ENCODE measurements around the gene PIAS1.

Gene PIAS1

GRCh38 chr15:68022061-68022460 is 32.1 kb upstream of the PIAS1 start:
- Histone ChIP-seq H3K36me3 (ENCODE audit: control insufficient read depth, insufficient read depth, low read length) (no peaks in the 10 kb centered on the region), H3K9ac (ENCODE audit: low read length) (no peak overlapping the region), H3K4me1 (ENCODE audit: control insufficient read depth, insufficient read depth, low read length) (no peaks in the 10 kb centered on the region), H3K27me3 (ENCODE audit: control insufficient read depth, insufficient read depth, low read length) (no peaks in the 10 kb centered on the region), H3K9me3 (ENCODE audit: control insufficient read depth, insufficient read depth, low read depth, low read length) (no peaks in the 10 kb centered on the region), H3K27ac (ENCODE audit: low read depth, low read length) (no peak overlapping the region), H3K4me3 (ENCODE audit: low read depth, low read length) (no peak overlapping the region)

GRCh38 chr15:68023307-68024101 is 30.6 kb upstream of the PIAS1 start:
- Histone ChIP-seq H3K27me3 (ENCODE audit: control insufficient read depth, insufficient read depth, low read length) (no peaks in the 10 kb centered on the region), H3K9me3 (ENCODE audit: control insufficient read depth, insufficient read depth, low read depth, low read length) (peaks cover 5% of the 10 kb centered on the region; the same call in 1 of the 2 replicates), H3K9ac (ENCODE audit: low read length) (no peak overlapping the region), H3K27ac (ENCODE audit: low read depth, low read length) (no peak overlapping the region), H3K4me1 (ENCODE audit: control insufficient read depth, insufficient read depth, low read length) (no peaks in the 10 kb centered on the region), H3K36me3 (ENCODE audit: control insufficient read depth, insufficient read depth, low read length) (no peaks in the 10 kb centered on the region), H3K4me3 (ENCODE audit: low read depth, low read length) (no peak overlapping the region)

- Histone ChIP-seq H3K27ac (ENCODE audit: low read depth, low read length) (no peak overlapping the region), H3K9me3 (ENCODE audit: control insufficient read depth, insufficient read depth, low read depth, low read length) (peaks cover 8% of the 10 kb centered on the region; the same call in 1 of the 2 replicates), H3K4me3 (ENCODE audit: low read depth, low read length) (no peak overlapping the region), H3K36me3 (ENCODE audit: control insufficient read depth, insufficient read depth, low read length) (no peaks in the 10 kb centered on the region), H3K27me3 (ENCODE audit: control insufficient read depth, insufficient read depth, low read length) (no peaks in the 10 kb centered on the region), H3K4me1 (ENCODE audit: control insufficient read depth, insufficient read depth, low read length) (no peaks in the 10 kb centered on the region), H3K9ac (ENCODE audit: low read length) (no peak overlapping the region)
These were observed 28.2 kb upstream of the PIAS1 start for GRCh38 chr15:68025835-68026424.

GRCh38 chr15:68027388-68027787 is 26.7 kb upstream of the PIAS1 start:
- no peak overlapping the region for H3K27ac ChIP-seq (ENCODE audit: low read depth, low read length)
- no peak overlapping the region for H3K4me3 ChIP-seq (ENCODE audit: low read depth, low read length)
- peaks cover 11% of the 10 kb centered on the region; the same call in 1 of the 2 replicates for H3K9me3 ChIP-seq (ENCODE audit: control insufficient read depth, insufficient read depth, low read depth, low read length)
- H3K27me3 ChIP-seq (ENCODE audit: control insufficient read depth, insufficient read depth, low read length), result no peaks in the 10 kb centered on the region
- H3K36me3 ChIP-seq (ENCODE audit: control insufficient read depth, insufficient read depth, low read length), result no peaks in the 10 kb centered on the region
- no peak overlapping the region for H3K9ac ChIP-seq (ENCODE audit: low read length)
- no peaks in the 10 kb centered on the region for H3K4me1 ChIP-seq (ENCODE audit: control insufficient read depth, insufficient read depth, low read length)

- no peak overlapping the region for H3K27ac ChIP-seq (ENCODE audit: low read depth, low read length)
- peaks cover 11% of the 10 kb centered on the region; the same call in 1 of the 2 replicates for H3K9me3 ChIP-seq (ENCODE audit: control insufficient read depth, insufficient read depth, low read depth, low read length)
- H3K36me3 ChIP-seq (ENCODE audit: control insufficient read depth, insufficient read depth, low read length), result no peaks in the 10 kb centered on the region
- no peak overlapping the region for H3K4me3 ChIP-seq (ENCODE audit: low read depth, low read length)
- no peak overlapping the region for H3K9ac ChIP-seq (ENCODE audit: low read length)
- H3K4me1 ChIP-seq (ENCODE audit: control insufficient read depth, insufficient read depth, low read length), result no peaks in the 10 kb centered on the region
- no peaks in the 10 kb centered on the region for H3K27me3 ChIP-seq (ENCODE audit: control insufficient read depth, insufficient read depth, low read length)
These were observed 25.8 kb upstream of the PIAS1 start for GRCh38 chr15:68028137-68028887.

- Histone ChIP-seq H3K9ac (ENCODE audit: low read length) (no peak overlapping the region), H3K4me1 (ENCODE audit: control insufficient read depth, insufficient read depth, low read length) (no peaks in the 10 kb centered on the region), H3K4me3 (ENCODE audit: low read depth, low read length) (no peak overlapping the region), H3K36me3 (ENCODE audit: control insufficient read depth, insufficient read depth, low read length) (no peaks in the 10 kb centered on the region), H3K27ac (ENCODE audit: low read depth, low read length) (no peak overlapping the region), H3K9me3 (ENCODE audit: control insufficient read depth, insufficient read depth, low read depth, low read length) (peaks cover 11% of the 10 kb centered on the region; the same call in 1 of the 2 replicates), H3K27me3 (ENCODE audit: control insufficient read depth, insufficient read depth, low read length) (no peaks in the 10 kb centered on the region)
These were observed 25.3 kb upstream of the PIAS1 start for GRCh38 chr15:68028888-68029207.

GRCh38 chr15:68029959-68030358 is 24.2 kb upstream of the PIAS1 start:
- no peaks in the 10 kb centered on the region for H3K27me3 ChIP-seq (ENCODE audit: control insufficient read depth, insufficient read depth, low read length)
- no peak overlapping the region for H3K9ac ChIP-seq (ENCODE audit: low read length)
- H3K4me3 ChIP-seq (ENCODE audit: low read depth, low read length), result no peak overlapping the region
- H3K27ac ChIP-seq (ENCODE audit: low read depth, low read length), result no peak overlapping the region
- peaks cover 11% of the 10 kb centered on the region; the same call in 1 of the 2 replicates for H3K9me3 ChIP-seq (ENCODE audit: control insufficient read depth, insufficient read depth, low read depth, low read length)
- no peaks in the 10 kb centered on the region for H3K36me3 ChIP-seq (ENCODE audit: control insufficient read depth, insufficient read depth, low read length)
- no peaks in the 10 kb centered on the region for H3K4me1 ChIP-seq (ENCODE audit: control insufficient read depth, insufficient read depth, low read length)

GRCh38 chr15:68031404-68031803 is 22.7 kb upstream of the PIAS1 start:
- H3K9me3 ChIP-seq (ENCODE audit: control insufficient read depth, insufficient read depth, low read depth, low read length), result peaks cover 11% of the 10 kb centered on the region; the same call in 1 of the 2 replicates
- H3K4me3 ChIP-seq (ENCODE audit: low read depth, low read length), result no peak overlapping the region
- H3K9ac ChIP-seq (ENCODE audit: low read length), result no peak overlapping the region
- no peaks in the 10 kb centered on the region for H3K36me3 ChIP-seq (ENCODE audit: control insufficient read depth, insufficient read depth, low read length)
- no peaks in the 10 kb centered on the region for H3K4me1 ChIP-seq (ENCODE audit: control insufficient read depth, insufficient read depth, low read length)
- H3K27ac ChIP-seq (ENCODE audit: low read depth, low read length), result no peak overlapping the region
- no peaks in the 10 kb centered on the region for H3K27me3 ChIP-seq (ENCODE audit: control insufficient read depth, insufficient read depth, low read length)

GRCh38 chr15:68032672-68033071 is 21.4 kb upstream of the PIAS1 start:
- no peak overlapping the region for H3K9ac ChIP-seq (ENCODE audit: low read length)
- no peak overlapping the region for H3K27ac ChIP-seq (ENCODE audit: low read depth, low read length)

GRCh38 chr15:68034081-68034480 is 20.0 kb upstream of the PIAS1 start:
- Histone ChIP-seq H3K4me1 (ENCODE audit: control insufficient read depth, insufficient read depth, low read length) (no peaks in the 10 kb centered on the region), H3K9me3 (ENCODE audit: control insufficient read depth, insufficient read depth, low read depth, low read length) (0 out of 2 replicates have a peak, but pooled peaks cover 6% of the 10 kb centered on the region), H3K4me3 (ENCODE audit: low read depth, low read length) (no peak overlapping the region), H3K9ac (ENCODE audit: low read length) (no peak overlapping the region), H3K36me3 (ENCODE audit: control insufficient read depth, insufficient read depth, low read length) (no peaks in the 10 kb centered on the region), H3K27me3 (ENCODE audit: control insufficient read depth, insufficient read depth, low read length) (no peaks in the 10 kb centered on the region), H3K27ac (ENCODE audit: low read depth, low read length) (no peak overlapping the region)

More at GRCh38 chr15:68032672-68033071, 21.4 kb upstream of the PIAS1 start:
- Histone ChIP-seq H3K27me3 (ENCODE audit: control insufficient read depth, insufficient read depth, low read length) (no peaks in the 10 kb centered on the region), H3K4me3 (ENCODE audit: low read depth, low read length) (no peak overlapping the region), H3K4me1 (ENCODE audit: control insufficient read depth, insufficient read depth, low read length) (no peaks in the 10 kb centered on the region), H3K9me3 (ENCODE audit: control insufficient read depth, insufficient read depth, low read depth, low read length) (peaks cover 9% of the 10 kb centered on the region; the same call in 1 of the 2 replicates), H3K36me3 (ENCODE audit: control insufficient read depth, insufficient read depth, low read length) (no peaks in the 10 kb centered on the region)
